Activated CD4-positive, alpha-beta T cell treated with anti-CD3 and anti-CD28 coated beads, Interleukin-2, amount 50 U/mL, for 48 hours (primary cell): ENCODE data around the gene TOP2B.

ENCODE experiments used
- DNase-seq, 2 experiments: peaks; one replicate each; pipeline ENCODE4 v3.0.0-alpha.2; 2020

TOP2B gene

GRCh38 chr3:25664812-25665314, at the start of gene TOP2B:
TOP2B (minus strand) TSS chr3:25664907; CDS start chr3:25664297, 610 bp downstream.
- peak; percentile 93 to 95 for DNase-seq

- no peak for DNase-seq
These were observed 48.8 kb upstream of the TOP2B start for GRCh38 chr3:25713341-25713985.

GRCh38 chr3:25711090-25711489, 46.4 kb upstream of the TOP2B start:
- DNase-seq, result no peak

GRCh38 chr3:25708036-25708435, 43.3 kb upstream of the TOP2B start:
- DNase-seq, result no peak

- no peak for DNase-seq
These were observed 42.7 kb upstream of the TOP2B start for GRCh38 chr3:25707268-25707926.

- DNase-seq, result no peak
These were observed 41.5 kb upstream of the TOP2B start for GRCh38 chr3:25706213-25706612.

GRCh38 chr3:25697553-25697952, 32.8 kb upstream of the TOP2B start:
- DNase-seq, result no peak

- no peak for DNase-seq
These were observed 31.2 kb upstream of the TOP2B start for GRCh38 chr3:25695731-25696420.

- no peak for DNase-seq
These were observed 28.5 kb upstream of the TOP2B start for GRCh38 chr3:25693238-25693637.

GRCh38 chr3:25692341-25692740, 27.6 kb upstream of the TOP2B start:
- no peak for DNase-seq

- DNase-seq, result no peak
These were observed 26.2 kb upstream of the TOP2B start for GRCh38 chr3:25690768-25691533.

GRCh38 chr3:25689226-25689625, 24.5 kb upstream of the TOP2B start:
- DNase-seq, result no peak

GRCh38 chr3:25687742-25688141, 23.0 kb upstream of the TOP2B start:
- no peak for DNase-seq

- DNase-seq, result no peak
These were observed 22.1 kb upstream of the TOP2B start for GRCh38 chr3:25686766-25687165.

- DNase-seq, result no peak
These were observed 19.2 kb upstream of the TOP2B start for GRCh38 chr3:25683882-25684281.

- no peak for DNase-seq
These were observed 18.7 kb upstream of the TOP2B start for GRCh38 chr3:25683410-25683809.

GRCh38 chr3:25679642-25680302, 15.1 kb upstream of the TOP2B start:
- no peak for DNase-seq

- no peak for DNase-seq
These were observed 14.5 kb upstream of the TOP2B start for GRCh38 chr3:25679166-25679565.

GRCh38 chr3:25678581-25678980, 13.9 kb upstream of the TOP2B start:
- DNase-seq, result no peak

- no peak for DNase-seq
These were observed 12.4 kb upstream of the TOP2B start for GRCh38 chr3:25677121-25677520.

- no peak for DNase-seq
These were observed 10.0 kb upstream of the TOP2B start for GRCh38 chr3:25674670-25675069.

- no peak for DNase-seq
These were observed 9.1 kb upstream of the TOP2B start for GRCh38 chr3:25673738-25674298.
